GM06990 (cell line): Measurements from ENCODE around the gene ERBB4.

Experiments
- DNase-seq: peaks from one replicate; pipeline ENCODE4 v3.0.0-alpha.2; 2011; ENCODE audit not compliant: insufficient read length; ENCODE audit errors: extremely low read depth
- H3K27me3 ChIP-seq: replicated peaks from 2 replicates; pipeline ENCODE4 v1.6.0; 2011; ENCODE audit warnings: low read length; ENCODE audit not compliant: control insufficient read depth, insufficient read depth
- H3K36me3 ChIP-seq: 2 replicates; pipeline ENCODE4 v1.5.1; 2011; ENCODE audit warnings: low read length; ENCODE audit not compliant: control insufficient read depth, insufficient read depth
- H3K4me3 ChIP-seq: replicated peaks from 2 replicates; pipeline ENCODE4 v1.5.1; 2011; ENCODE audit warnings: low read depth, mild to moderate bottlenecking, control low read depth, low read length
- TF ChIP-seq, protein P1 (sequence below): IDR thresholded peaks from 2 replicates; pipeline ENCODE4 v1.5.1; 2011; ENCODE audit warnings: low read length, control low read depth, mild to moderate bottlenecking, inconsistent platforms; ENCODE audit not compliant: insufficient read depth, poor library complexity, severe bottlenecking

Gene ERBB4

DNA sequence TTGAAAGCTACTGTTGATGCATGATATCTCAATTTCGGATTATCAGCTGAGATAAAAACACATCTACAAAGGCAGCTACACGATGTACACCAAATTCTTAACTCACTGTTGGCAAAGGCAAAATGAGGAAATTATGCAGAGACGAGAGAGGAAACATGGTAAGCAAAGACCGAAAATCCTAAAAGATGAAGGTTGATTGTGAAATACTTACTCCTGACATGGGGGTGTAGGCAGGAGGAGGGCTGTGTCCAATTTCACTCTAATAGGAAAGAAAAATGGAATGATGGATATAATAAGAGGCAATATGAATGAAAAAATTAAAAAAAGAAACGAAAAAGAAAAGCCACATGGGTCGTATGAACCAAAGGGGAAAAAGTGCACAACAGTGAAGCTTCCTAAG is 1150.9 kb downstream of the ERBB4 start:
- Histone ChIP-seq H3K36me3 (no peaks in the 10 kb centered on the region), H3K4me3 (no peak overlapping the region), H3K27me3 (no peaks in the 10 kb centered on the region)
- no peak for DNase-seq
- TF ChIP-seq, protein P1, sequence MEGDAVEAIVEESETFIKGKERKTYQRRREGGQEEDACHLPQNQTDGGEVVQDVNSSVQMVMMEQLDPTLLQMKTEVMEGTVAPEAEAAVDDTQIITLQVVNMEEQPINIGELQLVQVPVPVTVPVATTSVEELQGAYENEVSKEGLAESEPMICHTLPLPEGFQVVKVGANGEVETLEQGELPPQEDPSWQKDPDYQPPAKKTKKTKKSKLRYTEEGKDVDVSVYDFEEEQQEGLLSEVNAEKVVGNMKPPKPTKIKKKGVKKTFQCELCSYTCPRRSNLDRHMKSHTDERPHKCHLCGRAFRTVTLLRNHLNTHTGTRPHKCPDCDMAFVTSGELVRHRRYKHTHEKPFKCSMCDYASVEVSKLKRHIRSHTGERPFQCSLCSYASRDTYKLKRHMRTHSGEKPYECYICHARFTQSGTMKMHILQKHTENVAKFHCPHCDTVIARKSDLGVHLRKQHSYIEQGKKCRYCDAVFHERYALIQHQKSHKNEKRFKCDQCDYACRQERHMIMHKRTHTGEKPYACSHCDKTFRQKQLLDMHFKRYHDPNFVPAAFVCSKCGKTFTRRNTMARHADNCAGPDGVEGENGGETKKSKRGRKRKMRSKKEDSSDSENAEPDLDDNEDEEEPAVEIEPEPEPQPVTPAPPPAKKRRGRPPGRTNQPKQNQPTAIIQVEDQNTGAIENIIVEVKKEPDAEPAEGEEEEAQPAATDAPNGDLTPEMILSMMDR: no peak

DNA sequence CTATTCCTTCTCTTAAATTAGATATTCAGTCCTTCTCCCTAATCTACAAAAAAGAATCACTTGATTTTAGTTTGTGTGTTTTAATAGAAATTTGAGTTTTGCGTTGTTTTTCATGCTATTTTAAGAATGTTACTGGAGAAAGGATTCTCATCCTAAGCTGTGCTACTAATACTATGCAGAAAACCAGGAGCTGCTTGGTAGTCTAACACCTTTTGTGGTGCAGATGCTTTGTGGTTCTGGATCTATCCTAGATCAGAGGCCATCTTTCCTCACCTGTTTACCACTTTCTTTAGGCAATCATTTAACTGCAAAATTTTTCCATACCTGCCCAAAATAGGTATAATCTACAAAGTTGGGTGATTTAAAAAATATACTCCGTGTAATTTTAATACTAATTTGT is 1158.6 kb downstream of the ERBB4 start:
- Histone ChIP-seq H3K4me3 (no peak overlapping the region), H3K27me3 (no peaks in the 10 kb centered on the region), H3K36me3 (no peaks in the 10 kb centered on the region)
- TF ChIP-seq, protein P1: no peak
- DNase-seq: no peak

DNA sequence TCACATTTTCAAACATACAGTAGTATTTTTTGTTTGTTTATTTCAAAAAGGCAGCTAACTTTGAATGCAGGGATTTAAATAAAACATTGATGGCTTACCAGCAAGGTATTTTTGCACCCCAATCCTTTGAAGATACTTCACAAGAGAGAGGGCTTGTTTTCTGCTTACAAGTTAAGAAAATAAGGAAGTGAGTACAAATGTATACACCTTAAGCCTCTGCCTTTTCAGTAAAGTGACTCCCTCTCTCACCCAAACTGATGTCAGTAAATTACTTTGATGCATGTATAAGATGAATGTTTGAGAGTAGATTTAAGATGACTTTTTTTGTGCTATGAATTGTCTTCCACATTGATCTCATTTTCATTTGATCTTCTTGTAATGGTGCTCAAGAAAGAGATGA is 1162.2 kb downstream of the ERBB4 start:
- DNase-seq: no peak
- TF ChIP-seq, protein P1: no peak
- no peaks in the 10 kb centered on the region for H3K36me3 ChIP-seq
- no peak overlapping the region for H3K4me3 ChIP-seq
- H3K27me3 ChIP-seq: no peaks in the 10 kb centered on the region

DNA sequence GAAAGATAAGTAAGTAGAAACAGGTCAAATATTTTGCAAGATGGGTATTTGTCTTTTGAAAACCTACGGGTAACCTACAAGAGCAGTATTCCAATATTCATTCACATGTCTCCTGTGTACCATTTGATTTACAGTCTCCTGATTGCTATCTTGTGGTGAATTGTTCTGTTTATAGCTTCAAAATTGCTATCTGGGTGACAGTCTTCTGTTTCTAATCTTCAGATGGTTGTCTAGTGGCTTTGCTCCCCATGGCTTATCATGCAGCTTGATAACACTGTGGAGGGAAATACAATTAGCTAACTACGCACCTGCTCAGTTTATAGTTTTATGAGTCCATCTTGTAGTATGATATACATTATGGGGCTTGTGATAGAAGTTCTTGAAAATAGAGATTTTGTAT is 1165.4 kb downstream of the ERBB4 start:
- TF ChIP-seq, protein P1: no peak
- DNase-seq: no peak

DNA sequence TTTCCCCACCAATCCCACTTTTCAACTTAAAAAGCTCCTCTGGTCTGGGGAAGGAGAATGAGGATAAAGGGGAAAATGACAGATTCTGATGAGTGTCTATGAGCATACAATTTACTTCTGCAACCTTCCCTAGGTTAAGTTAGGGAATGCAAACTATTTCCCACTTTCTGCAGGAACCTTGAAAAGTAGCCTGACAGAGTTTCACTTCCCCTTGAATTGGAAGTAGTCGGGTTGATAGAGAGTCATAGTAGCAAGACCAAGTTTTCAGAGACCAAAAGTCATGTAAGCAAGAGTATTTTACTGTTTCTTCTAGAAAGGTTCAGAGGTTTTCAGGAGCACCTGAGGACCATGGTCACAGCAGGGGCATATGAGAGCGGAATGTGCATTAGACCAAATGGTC is 1167.1 kb downstream of the ERBB4 start:
- TF ChIP-seq, protein P1: no peak
- DNase-seq: no peak
- H3K4me3 ChIP-seq: no peak overlapping the region
- H3K36me3 ChIP-seq: no peaks in the 10 kb centered on the region
- no peaks in the 10 kb centered on the region for H3K27me3 ChIP-seq

More for the DNA sequence above, 1165.4 kb downstream of the ERBB4 start:
- no peaks in the 10 kb centered on the region for H3K27me3 ChIP-seq
- no peaks in the 10 kb centered on the region for H3K36me3 ChIP-seq
- no peak overlapping the region for H3K4me3 ChIP-seq

DNA sequence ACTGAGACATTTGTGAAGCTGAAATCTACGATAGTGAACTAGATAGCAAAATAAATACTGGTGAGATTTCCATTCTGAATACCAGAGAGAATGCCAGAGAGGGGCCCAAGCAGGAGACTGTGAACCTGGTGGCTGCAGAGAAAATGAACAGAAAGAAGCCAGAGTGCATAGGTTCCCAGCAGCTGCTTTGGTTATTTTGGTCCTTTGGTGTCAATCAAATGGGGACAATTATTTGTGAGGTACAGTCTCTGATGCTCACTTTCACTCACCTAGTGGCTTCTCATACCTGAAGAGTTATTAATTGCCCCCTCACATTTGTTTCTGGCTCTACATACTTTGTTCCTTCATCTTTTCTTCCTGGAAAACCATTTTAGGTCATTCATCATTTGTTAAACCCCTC is 1170.1 kb downstream of the ERBB4 start:
- Histone ChIP-seq H3K27me3 (no peaks in the 10 kb centered on the region; the same call in 1 of the 2 replicates), H3K36me3 (no peaks in the 10 kb centered on the region), H3K4me3 (no peak overlapping the region)
- DNase-seq: no peak
- TF ChIP-seq, protein P1: no peak
